Panc1 (cell line): ENCODE results near the gene BCAN.

Experiments
- CTCF ChIP-seq: fragments of 450-650 bp; IDR thresholded peaks from 2 replicates; pipeline ENCODE4 v1.5.1; 2017; ENCODE audit warnings: mild to moderate bottlenecking
- POLR2AphosphoS5 ChIP-seq: IDR thresholded peaks from 2 replicates; pipeline ENCODE4 v1.6.1; 2012; ENCODE audit warnings: mild to moderate bottlenecking, low read depth, low read length, moderate library complexity
- TF ChIP-seq, protein P1 (sequence below), 2 experiments: IDR thresholded peaks; 2 replicates each; pipeline ENCODE4 v1.6.1; 2011 to 2012; ENCODE audit warnings: low read depth in 2 of 2, control low read depth in 1 of 2, low read length in 1 of 2, mild to moderate bottlenecking in 1 of 2, moderate library complexity in 1 of 2; ENCODE audit not compliant: insufficient read depth in 1 of 2

GRCh38 chr1:156700736-156701531, 59.0 kb downstream of the BCAN start:
- TF ChIP-seq CTCF (no peak), POLR2AphosphoS5 (no peak)
- TF ChIP-seq, protein P1, sequence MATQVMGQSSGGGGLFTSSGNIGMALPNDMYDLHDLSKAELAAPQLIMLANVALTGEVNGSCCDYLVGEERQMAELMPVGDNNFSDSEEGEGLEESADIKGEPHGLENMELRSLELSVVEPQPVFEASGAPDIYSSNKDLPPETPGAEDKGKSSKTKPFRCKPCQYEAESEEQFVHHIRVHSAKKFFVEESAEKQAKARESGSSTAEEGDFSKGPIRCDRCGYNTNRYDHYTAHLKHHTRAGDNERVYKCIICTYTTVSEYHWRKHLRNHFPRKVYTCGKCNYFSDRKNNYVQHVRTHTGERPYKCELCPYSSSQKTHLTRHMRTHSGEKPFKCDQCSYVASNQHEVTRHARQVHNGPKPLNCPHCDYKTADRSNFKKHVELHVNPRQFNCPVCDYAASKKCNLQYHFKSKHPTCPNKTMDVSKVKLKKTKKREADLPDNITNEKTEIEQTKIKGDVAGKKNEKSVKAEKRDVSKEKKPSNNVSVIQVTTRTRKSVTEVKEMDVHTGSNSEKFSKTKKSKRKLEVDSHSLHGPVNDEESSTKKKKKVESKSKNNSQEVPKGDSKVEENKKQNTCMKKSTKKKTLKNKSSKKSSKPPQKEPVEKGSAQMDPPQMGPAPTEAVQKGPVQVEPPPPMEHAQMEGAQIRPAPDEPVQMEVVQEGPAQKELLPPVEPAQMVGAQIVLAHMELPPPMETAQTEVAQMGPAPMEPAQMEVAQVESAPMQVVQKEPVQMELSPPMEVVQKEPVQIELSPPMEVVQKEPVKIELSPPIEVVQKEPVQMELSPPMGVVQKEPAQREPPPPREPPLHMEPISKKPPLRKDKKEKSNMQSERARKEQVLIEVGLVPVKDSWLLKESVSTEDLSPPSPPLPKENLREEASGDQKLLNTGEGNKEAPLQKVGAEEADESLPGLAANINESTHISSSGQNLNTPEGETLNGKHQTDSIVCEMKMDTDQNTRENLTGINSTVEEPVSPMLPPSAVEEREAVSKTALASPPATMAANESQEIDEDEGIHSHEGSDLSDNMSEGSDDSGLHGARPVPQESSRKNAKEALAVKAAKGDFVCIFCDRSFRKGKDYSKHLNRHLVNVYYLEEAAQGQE (IDR thresholded peaks at IDR 0.05; ENCODE audit: insufficient read depth in 1 of 2, low read depth in 2 of 2, low read length in 1 of 2), result no peak
